Muscle of leg (tissue), 11 donors: ENCODE results near the gene SLC39A3. TPM values are rescaled to one million over a fixed set of nuclear protein-coding genes. Genes with fewer than 3 reads are reported as not detected.

ENCODE experiments used
- DNase-seq: peaks from one replicate; pipeline ENCODE4 v3.0.0; 2013
- H3K27ac ChIP-seq: one replicate; pipeline ENCODE4 v1.5.1; 2013; ENCODE audit warnings: mild to moderate bottlenecking, low read length, control low read depth
- H3K27me3 ChIP-seq: one replicate; pipeline ENCODE4 v1.6.1; 2013; ENCODE audit warnings: low read length; ENCODE audit not compliant: control insufficient read depth, insufficient read depth
- H3K36me3 ChIP-seq: one replicate; pipeline ENCODE4 v1.6.1; 2013; ENCODE audit warnings: low read length; ENCODE audit not compliant: control insufficient read depth, insufficient read depth
- H3K4me1 ChIP-seq: one replicate; pipeline ENCODE4 v1.6.1; 2013; ENCODE audit warnings: low read length; ENCODE audit not compliant: control insufficient read depth, insufficient read depth
- H3K4me3 ChIP-seq: one replicate; pipeline ENCODE4 v1.5.1; 2013; ENCODE audit warnings: low read length, control low read depth
- H3K9me3 ChIP-seq: replicated peaks from 2 replicates; pipeline ENCODE4 v1.6.1; 2013; ENCODE audit warnings: low read depth, low read length; ENCODE audit not compliant: control insufficient read depth
- WGBS: methylation state at CpG from one replicate; pipeline ENCODE4 v1.1.5; 2013; ENCODE audit warnings: missing lambda C conversion rate; ENCODE audit not compliant: insufficient coverage; 5-methylcytosine and 5-hydroxymethylcytosine counted together
- polyA plus RNA-seq, 8 donors: library from polyadenylated mRNA; unstranded; fragments of 120-200 nt; gene quantifications; one replicate each; pipeline versions ENCODE4 v1.2.1 to v1.2.3, GENCODE V29; 2013; ENCODE audit warnings: inconsistent platforms in 1 of 8, low replicate concordance in 1 of 8; ENCODE audit not compliant: insufficient read length in 8 of 8, insufficient read depth in 1 of 8
- total RNA-seq: library from RNA; stranded (reverse); fragments of 120-200 nt; gene quantifications from one replicate; pipeline ENCODE4 v1.2.4, GENCODE V29; 2013

The SLC39A3 gene
- total and polyA plus RNA-seq, 9 donors: 12.1 to 18.4 (median 15.4) TPM

DNA sequence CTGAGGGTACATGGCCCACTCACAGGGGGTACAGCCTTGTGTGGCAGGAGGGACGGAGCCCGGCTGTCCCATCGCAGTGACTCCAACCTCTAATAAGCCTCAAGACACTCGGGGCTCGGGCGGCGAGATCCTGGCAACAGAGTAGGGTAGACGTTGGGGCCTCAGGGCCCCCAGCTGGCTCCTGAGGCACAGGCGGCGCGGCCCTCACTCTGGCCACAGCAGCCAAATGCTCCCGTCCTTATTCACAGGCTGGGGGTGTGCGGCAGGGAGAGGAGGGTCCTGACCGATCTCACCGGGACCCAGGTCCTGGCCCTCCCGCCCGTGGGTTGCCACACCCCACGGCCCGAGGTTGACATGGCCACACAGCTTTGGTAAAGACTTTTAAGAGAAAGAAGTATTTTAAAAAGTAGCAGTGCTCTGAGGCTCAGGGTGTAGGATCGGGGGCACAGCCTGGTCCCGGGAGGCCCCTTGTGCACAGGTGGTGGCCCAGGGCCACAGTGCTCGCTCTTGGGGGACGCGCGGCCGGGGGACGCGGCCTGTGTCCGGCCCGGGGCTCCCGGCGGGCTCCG lies 7.6 kb downstream of the SLC39A3 start:
- peaks cover 5% of the 10 kb centered on the region for H3K9me3 ChIP-seq
- WGBS: 91% methylated on average over 29 of the region's 33 CpGs
- DNase-seq: no peak
- peaks cover 16% of the 10 kb centered on the region for H3K27me3 ChIP-seq
- no peaks in the 10 kb centered on the region for H3K4me1 ChIP-seq
- peaks cover 24% of the 10 kb centered on the region for H3K36me3 ChIP-seq
- no peak overlapping the region for H3K27ac ChIP-seq
- no peak overlapping the region for H3K4me3 ChIP-seq

DNA sequence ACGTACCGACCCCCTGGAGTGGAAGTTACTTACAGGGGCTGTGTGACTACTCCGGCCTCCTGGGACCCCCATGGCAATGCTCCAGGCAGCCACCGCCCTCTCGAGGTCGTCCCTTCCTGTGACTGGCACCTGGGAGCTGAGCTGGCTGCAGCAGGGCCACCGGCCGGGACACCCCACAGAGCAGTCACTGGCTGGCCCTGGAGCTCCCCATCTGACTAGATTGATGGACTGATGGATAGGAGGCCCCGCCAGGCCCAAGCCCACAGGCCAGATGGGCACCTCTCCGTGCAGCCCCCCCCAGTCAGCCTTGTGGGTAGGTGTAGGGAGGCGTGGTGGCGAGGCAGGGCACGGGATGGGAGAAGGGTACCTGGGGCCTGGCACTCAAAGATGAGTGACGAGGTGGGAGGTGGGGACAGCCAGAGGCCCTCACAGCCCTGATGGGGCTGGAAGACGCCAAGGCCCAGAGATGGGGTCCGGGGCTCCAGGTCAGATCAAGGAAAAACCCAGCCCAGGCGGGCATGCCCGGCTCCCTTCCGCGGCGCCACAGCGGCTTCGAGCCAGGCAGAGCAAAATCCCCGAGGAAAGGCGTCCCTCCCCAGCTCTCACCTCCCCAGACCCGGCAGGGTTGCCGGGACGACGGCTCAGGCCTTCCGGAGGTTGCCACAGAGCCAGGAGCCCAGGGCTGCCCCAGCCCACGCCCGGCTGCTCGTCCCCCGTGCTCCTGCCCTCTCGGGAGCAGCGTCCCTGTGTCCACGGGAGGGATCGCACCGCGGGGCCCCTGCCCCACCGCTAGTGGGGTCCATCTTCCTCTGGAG lies 8.4 kb downstream of the SLC39A3 start:
- H3K36me3 ChIP-seq: peaks cover 17% of the 10 kb centered on the region
- H3K4me3 ChIP-seq: no peak overlapping the region
- H3K27ac ChIP-seq: no peak overlapping the region
- H3K9me3 ChIP-seq: peaks cover under 1% of the 10 kb centered on the region
- no peaks in the 10 kb centered on the region for H3K4me1 ChIP-seq
- peaks cover 25% of the 10 kb centered on the region for H3K27me3 ChIP-seq
- no peak for DNase-seq
- 77% methylated on average over 33 of the region's 41 CpGs for WGBS

DNA sequence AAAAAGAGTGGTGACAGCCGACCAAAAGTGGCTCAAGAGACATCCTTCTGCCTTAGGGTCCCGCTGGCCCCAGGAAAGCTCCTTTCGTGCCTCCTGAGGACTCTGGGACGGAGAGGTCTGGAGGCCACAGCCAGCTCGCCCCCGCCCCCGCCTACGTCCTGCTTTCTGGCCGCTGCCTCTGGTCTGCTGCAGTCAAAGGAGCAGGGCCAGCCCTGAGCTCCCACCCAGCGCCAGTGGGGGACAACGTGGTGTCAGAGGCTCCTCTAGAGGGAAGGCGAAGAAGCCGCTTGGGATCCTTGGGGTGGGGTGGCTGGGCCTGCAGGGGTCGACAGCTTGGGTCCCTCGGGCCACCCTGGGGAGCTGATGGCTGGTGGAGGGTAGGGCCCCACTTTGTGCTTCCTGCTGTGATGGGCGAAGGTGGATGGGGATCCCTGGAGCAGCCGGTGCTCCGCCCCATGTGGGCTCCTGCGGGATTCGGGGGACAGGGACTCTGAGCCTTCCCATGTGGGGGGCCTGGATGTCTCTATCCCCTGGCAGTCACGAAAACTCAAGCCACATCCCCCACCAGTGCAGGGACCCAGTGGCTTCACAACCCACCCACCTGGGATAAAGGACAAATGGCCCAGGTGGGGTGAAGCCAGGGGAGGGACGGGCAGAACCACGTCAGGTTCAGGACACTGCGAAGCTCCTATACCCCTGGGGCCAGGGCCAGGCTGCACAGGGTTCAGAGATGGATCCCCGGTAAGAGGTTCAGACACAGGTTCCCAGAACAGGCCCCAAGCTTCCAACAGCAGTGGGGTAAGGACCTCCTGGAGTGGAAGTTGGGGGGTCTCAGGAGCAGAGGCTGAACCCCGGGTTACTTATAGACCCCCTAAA lies 9.6 kb downstream of the SLC39A3 start:
- Histone ChIP-seq H3K27me3 (peaks cover 30% of the 10 kb centered on the region), H3K36me3 (peaks cover 11% of the 10 kb centered on the region), H3K9me3 (no peaks in the 10 kb centered on the region), H3K4me1 (no peaks in the 10 kb centered on the region), H3K27ac (no peak overlapping the region), H3K4me3 (no peak overlapping the region)
- WGBS: 84% methylated on average over 19 of the region's 26 CpGs
- DNase-seq: no peak

DNA sequence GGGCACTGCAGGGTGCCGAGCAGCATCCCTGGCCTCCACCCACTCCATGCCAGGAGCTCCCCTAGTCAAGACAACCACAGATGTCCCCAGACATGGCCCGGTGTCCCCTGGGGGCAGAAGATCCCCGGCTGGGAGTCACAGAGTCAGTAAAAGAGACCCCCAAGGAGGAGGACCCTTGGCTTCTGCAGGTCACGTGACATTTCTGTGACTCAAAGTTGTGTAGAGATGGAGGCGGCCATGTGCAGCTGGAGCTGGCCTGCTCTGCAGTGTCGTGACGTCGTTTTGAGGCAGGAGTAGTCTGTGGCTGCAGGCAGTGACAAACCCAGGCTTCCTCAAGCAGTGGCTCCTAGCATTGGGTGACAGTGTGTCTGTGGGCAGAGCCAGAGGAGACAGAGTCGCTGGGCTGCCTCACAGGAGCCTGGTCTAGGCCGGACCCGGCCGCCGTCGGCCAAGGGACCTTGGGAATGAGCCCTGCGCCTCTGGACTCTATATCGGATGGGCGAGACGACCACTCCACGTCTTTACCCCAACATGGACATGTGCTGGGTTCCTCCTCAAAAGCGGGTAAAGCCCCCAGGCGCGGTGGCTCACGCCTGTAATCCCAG lies 10.9 kb downstream of the SLC39A3 start:
- Histone ChIP-seq H3K27ac (no peak overlapping the region), H3K4me1 (no peaks in the 10 kb centered on the region), H3K9me3 (no peaks in the 10 kb centered on the region), H3K27me3 (peaks cover 32% of the 10 kb centered on the region), H3K4me3 (no peak overlapping the region), H3K36me3 (peaks cover 4% of the 10 kb centered on the region)
- DNase-seq: no peak
- whole genome bisulfite sequencing: 82% methylated on average over 18 of the region's 23 CpGs

DNA sequence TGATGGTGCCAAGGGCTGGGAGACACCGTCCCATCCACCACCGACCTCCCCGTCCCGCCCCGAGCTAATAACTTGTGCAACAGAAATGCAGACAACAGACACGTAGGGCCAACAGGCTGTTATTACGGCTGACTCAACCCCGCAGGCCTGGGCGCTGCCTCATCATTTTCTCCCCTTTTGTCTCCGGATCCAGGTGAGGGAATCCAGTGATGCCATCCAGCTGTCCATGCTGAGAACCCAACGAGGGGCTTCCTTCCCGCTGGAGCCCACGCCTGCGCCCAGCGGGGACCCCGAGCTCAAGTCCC lies 12.2 kb downstream of the SLC39A3 start:
- no peak for DNase-seq
- Histone ChIP-seq H3K27me3 (peaks cover 34% of the 10 kb centered on the region), H3K27ac (no peak overlapping the region), H3K4me1 (peaks cover 11% of the 10 kb centered on the region), H3K36me3 (peaks cover 4% of the 10 kb centered on the region), H3K9me3 (no peaks in the 10 kb centered on the region), H3K4me3 (no peak overlapping the region)
- WGBS: 53% methylated on average over 15 of the region's 16 CpGs

DNA sequence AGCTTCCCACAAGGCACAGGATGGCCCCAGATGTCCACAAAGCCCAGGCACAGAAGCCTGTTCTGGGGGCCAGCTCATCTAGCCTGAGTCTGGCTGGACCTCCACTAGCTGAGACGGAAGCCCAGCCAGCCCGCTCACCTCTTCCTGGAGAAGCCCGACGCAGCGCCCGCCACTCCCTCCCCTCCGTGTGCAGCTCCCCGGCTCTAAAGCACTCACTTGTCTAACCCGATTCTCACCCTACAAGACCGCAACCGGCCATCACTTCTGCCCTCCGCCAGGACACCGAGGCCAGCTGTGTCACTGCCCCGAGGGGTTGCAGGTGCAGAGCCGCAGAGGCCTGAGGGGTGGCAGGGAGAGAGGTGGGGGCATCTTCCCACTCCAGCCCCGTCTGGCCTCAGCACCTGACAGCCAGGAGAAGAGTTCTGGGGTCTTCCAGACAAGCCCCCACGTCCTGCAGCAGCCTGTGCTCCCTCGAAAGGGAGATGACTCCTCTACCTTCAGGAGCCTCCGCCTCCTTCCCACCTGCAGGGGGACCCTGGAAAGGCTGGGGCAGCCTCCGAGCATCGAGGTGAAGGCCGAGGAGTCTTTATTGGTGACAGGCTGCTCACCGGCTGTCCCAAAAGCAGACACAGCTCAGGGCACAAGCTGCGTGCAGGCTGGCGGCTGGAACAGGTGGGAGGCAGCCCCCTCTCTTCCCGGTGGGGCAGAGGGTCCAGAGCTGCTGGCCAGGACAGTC lies 12.7 kb downstream of the SLC39A3 start:
- peaks cover 2% of the 10 kb centered on the region for H3K36me3 ChIP-seq
- WGBS: 12% methylated on average over 20 of the region's 26 CpGs
- H3K4me3 ChIP-seq: no peak overlapping the region
- no peak overlapping the region for H3K27ac ChIP-seq
- H3K4me1 ChIP-seq: peaks cover 14% of the 10 kb centered on the region
- H3K27me3 ChIP-seq: peaks cover 39% of the 10 kb centered on the region
- no peak for DNase-seq
- no peaks in the 10 kb centered on the region for H3K9me3 ChIP-seq

DNA sequence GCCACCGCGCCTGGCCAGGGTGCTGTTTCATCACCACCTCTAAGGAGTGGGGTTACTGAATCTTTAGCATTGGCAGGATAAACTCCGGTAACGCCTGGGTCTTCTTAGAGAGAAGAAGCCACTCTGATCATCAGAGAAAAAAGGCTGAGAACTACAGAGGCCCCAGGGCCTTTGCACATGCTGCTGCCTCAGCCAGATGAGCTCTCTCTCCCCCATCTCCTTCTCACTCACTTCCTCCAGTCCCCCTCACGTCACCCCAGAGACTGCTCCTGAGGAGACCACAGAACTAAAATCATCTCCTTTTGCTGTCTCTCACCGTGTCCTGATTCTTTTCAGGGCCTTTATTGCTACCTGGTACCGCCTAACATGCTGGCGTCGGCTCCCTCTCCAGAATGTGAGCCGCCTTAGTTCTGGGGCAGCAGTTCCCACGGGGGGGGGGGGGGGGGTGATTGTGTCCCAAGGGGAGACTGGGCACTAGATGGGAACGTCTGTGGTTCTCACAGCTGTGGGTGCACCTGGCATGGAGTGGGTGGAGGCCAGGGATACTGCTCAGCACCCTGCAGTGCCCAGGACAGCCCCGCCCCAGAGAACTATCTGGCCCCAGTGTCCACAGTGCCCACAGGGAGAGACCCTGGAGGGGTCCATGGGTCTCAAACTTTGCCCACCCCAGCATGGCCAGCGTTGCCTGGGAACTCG lies 13.5 kb downstream of the SLC39A3 start:
- no peak for DNase-seq
- no peak overlapping the region for H3K4me3 ChIP-seq
- H3K9me3 ChIP-seq: no peaks in the 10 kb centered on the region
- H3K27ac ChIP-seq: no peak overlapping the region
- WGBS: 74% methylated on average over 7 of the region's 15 CpGs
- H3K36me3 ChIP-seq: no peaks in the 10 kb centered on the region
- H3K4me1 ChIP-seq: peaks cover 21% of the 10 kb centered on the region
- peaks cover 46% of the 10 kb centered on the region for H3K27me3 ChIP-seq

DNA sequence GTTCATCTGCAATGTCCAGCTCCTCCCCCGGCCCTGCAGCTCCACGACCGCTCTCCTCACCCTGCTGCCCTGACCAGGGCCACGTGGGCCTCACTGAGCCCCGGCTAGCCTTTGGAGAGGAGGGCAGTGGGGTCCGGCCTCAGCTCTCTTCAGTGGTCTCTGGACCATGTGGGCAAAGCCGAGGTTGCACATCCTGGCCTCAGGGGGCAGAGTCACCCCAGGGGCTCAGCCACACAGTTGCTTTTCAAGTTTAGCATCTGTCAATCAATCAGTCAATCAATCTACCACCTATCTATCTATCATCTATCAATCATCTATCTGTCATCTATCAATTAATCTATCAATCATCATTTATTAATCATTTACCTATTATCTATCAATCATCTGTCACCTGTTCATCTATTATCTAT lies 15.7 kb downstream of the SLC39A3 start:
- Histone ChIP-seq H3K9me3 (no peaks in the 10 kb centered on the region), H3K27ac (no peak overlapping the region), H3K4me3 (no peak overlapping the region), H3K4me1 (peaks cover 32% of the 10 kb centered on the region), H3K36me3 (no peaks in the 10 kb centered on the region), H3K27me3 (peaks cover 53% of the 10 kb centered on the region)
- 38% methylated on average over 7 of the region's 7 CpGs for WGBS
- DNase-seq: no peak

DNA sequence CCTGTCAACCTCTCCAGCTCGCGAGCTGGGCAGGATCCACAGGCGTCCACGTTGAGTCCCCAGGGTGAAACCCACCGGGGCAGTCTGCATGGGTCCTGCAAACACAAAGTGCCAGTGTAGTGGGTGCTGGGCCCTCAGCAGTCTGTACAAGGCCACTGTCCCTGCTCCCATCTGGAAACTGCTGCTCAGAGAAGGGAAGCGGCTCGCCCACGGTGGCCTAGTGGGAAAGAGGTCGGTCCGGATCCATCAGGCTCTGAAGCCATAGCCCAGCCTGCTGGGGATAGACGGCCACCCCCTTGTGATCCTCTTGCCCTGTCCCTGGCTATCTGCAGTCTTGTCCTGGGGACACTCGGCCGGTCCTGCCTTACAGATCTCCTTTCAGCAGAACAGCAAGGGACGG lies 16.1 kb downstream of the SLC39A3 start:
- Histone ChIP-seq H3K9me3 (no peaks in the 10 kb centered on the region), H3K27me3 (peaks cover 49% of the 10 kb centered on the region), H3K27ac (no peak overlapping the region), H3K4me3 (no peak overlapping the region), H3K36me3 (no peaks in the 10 kb centered on the region), H3K4me1 (peaks cover 32% of the 10 kb centered on the region)
- no peak for DNase-seq
- WGBS: 56% methylated on average over 14 of the region's 14 CpGs
